Measurements from ENCODE around the gene SMPD2. TPM values are rescaled to one million over a fixed set of nuclear protein-coding genes. Genes with fewer than 3 reads are reported as not detected.

The SMPD2 gene
- total and polyA plus RNA-seq, 9 of the 15 experiments (the other 6 are each of a cell fraction or from before 2014, with no cell fraction given), result 0.13 to 21.8 (median 18.3) TPM

DNA sequence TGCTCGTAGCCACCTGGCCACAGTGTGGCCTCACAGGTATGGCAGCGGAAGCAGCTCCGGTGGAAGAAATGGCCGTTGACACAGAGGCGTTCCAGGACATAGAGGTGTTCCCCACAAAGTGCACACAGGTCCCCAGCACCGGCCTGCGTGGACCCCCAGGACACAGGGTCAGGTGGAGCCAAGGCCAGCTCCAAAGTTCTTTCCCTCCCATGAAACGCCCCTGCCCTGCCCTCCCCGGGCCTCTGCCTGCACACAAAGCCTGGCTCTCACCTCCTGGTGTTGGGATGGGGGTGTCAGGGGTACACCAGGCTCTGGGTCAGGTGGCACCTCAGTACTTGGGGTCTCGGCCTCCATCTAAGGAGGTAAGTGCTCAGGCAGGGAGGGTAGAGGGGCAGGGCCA is 6.6 kb downstream of the SMPD2 start:
- ATAC-seq, result no peak
- 76% methylated on average over 10 of the region's 10 CpGs for WGBS (ENCODE audit: insufficient coverage, low coverage, missing lambda C conversion rate)
- H3K36me3 ChIP-seq (ENCODE audit: control insufficient read depth, insufficient read depth, low read length), result peaks cover 48% of the 10 kb centered on the region
- no peak for DNase-seq (ENCODE audit: extremely low read depth in 1 of 4, low spot score in 3 of 4)
- no peak overlapping the region for H3K27ac ChIP-seq (ENCODE audit: extremely low read depth, low read depth, low read length)
- H4K20me1 ChIP-seq (replicated peaks; ENCODE audit: control insufficient read depth, insufficient read depth, low read length), result no peaks in the 10 kb centered on the region
- peak overlapping the region in 1 of 2 experiments; percentile 37; a peak in 1 of 4 replicates for H3K9ac ChIP-seq (ENCODE audit: insufficient read depth in 1 of 2, low read depth in 2 of 2, low read length in 2 of 2)
- no peaks in the 10 kb centered on the region for H3K9me1 ChIP-seq (ENCODE audit: control insufficient read depth, insufficient read depth, low read length)
- intact Hi-C loops (cut with micrococcal nuclease) (no loop called here), in situ Hi-C loops (cut with MboI) (no loop called here)
- ChIA-PET POLR2A (interaction anchor here (0.9 to 9.8 kb wide), 4 partner anchors 7 to 64 kb away, joined by 3 to 92 read pairs (median 4); partner anchors contain the start of genes CD164 and MICAL1), CTCF (ENCODE audit: low intra/inter-chr PET ratio) (no interaction called here)
- H3K4me1 ChIP-seq (replicated peaks in 1 of 2; ENCODE audit: control insufficient read depth in 2 of 2, insufficient read depth in 2 of 2, low read length in 2 of 2), result peaks cover 14 to 42% of the 10 kb centered on the region in 2 experiments; a peak in 4 of 5 replicates
- H3K4me3 ChIP-seq, result no peak overlapping the region
- H3K27me3 ChIP-seq (ENCODE audit: control insufficient read depth in 2 of 2, insufficient read depth in 2 of 2, low read length in 2 of 2), result no peaks in the 10 kb centered on the region
- no peak for FAIRE-seq
- H3K9me3 ChIP-seq (replicated peaks; ENCODE audit: control insufficient read depth, insufficient read depth, low read depth, low read length), result no peaks in the 10 kb centered on the region
- BruUV-seq (replicated peaks), result no TSS peak
- H3K4me2 ChIP-seq (ENCODE audit: insufficient read depth, low read length), result no peak overlapping the region
- no peak overlapping the region for H2AFZ ChIP-seq (ENCODE audit: low read depth, low read length)
- peaks cover 6% of the 10 kb centered on the region for H3K79me2 ChIP-seq (ENCODE audit: control insufficient read depth, insufficient read depth, low read length)
- TF ChIP-seq, protein P1, sequence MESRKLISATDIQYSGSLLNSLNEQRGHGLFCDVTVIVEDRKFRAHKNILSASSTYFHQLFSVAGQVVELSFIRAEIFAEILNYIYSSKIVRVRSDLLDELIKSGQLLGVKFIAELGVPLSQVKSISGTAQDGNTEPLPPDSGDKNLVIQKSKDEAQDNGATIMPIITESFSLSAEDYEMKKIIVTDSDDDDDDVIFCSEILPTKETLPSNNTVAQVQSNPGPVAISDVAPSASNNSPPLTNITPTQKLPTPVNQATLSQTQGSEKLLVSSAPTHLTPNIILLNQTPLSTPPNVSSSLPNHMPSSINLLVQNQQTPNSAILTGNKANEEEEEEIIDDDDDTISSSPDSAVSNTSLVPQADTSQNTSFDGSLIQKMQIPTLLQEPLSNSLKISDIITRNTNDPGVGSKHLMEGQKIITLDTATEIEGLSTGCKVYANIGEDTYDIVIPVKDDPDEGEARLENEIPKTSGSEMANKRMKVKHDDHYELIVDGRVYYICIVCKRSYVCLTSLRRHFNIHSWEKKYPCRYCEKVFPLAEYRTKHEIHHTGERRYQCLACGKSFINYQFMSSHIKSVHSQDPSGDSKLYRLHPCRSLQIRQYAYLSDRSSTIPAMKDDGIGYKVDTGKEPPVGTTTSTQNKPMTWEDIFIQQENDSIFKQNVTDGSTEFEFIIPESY (CRISPR knock-in tag; IDR thresholded peaks at IDR 0.05), result no peak
- TF ChIP-seq, protein P2, sequence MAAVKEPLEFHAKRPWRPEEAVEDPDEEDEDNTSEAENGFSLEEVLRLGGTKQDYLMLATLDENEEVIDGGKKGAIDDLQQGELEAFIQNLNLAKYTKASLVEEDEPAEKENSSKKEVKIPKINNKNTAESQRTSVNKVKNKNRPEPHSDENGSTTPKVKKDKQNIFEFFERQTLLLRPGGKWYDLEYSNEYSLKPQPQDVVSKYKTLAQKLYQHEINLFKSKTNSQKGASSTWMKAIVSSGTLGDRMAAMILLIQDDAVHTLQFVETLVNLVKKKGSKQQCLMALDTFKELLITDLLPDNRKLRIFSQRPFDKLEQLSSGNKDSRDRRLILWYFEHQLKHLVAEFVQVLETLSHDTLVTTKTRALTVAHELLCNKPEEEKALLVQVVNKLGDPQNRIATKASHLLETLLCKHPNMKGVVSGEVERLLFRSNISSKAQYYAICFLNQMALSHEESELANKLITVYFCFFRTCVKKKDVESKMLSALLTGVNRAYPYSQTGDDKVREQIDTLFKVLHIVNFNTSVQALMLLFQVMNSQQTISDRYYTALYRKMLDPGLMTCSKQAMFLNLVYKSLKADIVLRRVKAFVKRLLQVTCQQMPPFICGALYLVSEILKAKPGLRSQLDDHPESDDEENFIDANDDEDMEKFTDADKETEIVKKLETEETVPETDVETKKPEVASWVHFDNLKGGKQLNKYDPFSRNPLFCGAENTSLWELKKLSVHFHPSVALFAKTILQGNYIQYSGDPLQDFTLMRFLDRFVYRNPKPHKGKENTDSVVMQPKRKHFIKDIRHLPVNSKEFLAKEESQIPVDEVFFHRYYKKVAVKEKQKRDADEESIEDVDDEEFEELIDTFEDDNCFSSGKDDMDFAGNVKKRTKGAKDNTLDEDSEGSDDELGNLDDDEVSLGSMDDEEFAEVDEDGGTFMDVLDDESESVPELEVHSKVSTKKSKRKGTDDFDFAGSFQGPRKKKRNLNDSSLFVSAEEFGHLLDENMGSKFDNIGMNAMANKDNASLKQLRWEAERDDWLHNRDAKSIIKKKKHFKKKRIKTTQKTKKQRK (IDR thresholded peaks at IDR 0.05; ENCODE audit: borderline replicate concordance, low read depth, low read length), result no peak
- TF ChIP-seq, protein P3, sequence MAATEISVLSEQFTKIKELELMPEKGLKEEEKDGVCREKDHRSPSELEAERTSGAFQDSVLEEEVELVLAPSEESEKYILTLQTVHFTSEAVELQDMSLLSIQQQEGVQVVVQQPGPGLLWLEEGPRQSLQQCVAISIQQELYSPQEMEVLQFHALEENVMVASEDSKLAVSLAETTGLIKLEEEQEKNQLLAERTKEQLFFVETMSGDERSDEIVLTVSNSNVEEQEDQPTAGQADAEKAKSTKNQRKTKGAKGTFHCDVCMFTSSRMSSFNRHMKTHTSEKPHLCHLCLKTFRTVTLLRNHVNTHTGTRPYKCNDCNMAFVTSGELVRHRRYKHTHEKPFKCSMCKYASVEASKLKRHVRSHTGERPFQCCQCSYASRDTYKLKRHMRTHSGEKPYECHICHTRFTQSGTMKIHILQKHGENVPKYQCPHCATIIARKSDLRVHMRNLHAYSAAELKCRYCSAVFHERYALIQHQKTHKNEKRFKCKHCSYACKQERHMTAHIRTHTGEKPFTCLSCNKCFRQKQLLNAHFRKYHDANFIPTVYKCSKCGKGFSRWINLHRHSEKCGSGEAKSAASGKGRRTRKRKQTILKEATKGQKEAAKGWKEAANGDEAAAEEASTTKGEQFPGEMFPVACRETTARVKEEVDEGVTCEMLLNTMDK (IDR thresholded peaks at IDR 0.05; ENCODE audit: borderline replicate concordance, insufficient read depth, low read depth, low read length, poor library complexity, severe bottlenecking), result no peak
- TF ChIP-seq ESRRB (CRISPR knock-in tag; IDR thresholded peaks at IDR 0.05; ENCODE audit: borderline replicate concordance), result no peak
- TF ChIP-seq, protein P4, sequence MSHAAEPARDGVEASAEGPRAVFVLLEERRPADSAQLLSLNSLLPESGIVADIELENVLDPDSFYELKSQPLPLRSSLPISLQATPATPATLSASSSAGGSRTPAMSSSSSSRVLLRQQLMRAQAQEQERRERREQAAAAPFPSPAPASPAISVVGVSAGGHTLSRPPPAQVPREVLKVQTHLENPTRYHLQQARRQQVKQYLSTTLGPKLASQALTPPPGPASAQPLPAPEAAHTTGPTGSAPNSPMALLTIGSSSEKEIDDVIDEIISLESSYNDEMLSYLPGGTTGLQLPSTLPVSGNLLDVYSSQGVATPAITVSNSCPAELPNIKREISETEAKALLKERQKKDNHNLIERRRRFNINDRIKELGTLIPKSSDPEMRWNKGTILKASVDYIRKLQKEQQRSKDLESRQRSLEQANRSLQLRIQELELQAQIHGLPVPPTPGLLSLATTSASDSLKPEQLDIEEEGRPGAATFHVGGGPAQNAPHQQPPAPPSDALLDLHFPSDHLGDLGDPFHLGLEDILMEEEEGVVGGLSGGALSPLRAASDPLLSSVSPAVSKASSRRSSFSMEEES (CRISPR knock-in tag; IDR thresholded peaks at IDR 0.05), result no peak
- TF ChIP-seq ZNF76 (CRISPR knock-in tag; IDR thresholded peaks at IDR 0.05; ENCODE audit: borderline replicate concordance), result no peak
- TF ChIP-seq, protein P5, sequence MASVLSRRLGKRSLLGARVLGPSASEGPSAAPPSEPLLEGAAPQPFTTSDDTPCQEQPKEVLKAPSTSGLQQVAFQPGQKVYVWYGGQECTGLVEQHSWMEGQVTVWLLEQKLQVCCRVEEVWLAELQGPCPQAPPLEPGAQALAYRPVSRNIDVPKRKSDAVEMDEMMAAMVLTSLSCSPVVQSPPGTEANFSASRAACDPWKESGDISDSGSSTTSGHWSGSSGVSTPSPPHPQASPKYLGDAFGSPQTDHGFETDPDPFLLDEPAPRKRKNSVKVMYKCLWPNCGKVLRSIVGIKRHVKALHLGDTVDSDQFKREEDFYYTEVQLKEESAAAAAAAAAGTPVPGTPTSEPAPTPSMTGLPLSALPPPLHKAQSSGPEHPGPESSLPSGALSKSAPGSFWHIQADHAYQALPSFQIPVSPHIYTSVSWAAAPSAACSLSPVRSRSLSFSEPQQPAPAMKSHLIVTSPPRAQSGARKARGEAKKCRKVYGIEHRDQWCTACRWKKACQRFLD (CRISPR knock-in tag; IDR thresholded peaks at IDR 0.05), result no peak
